ENCODE data around the gene MYF6.
"Not testable (repeated sequence)": the region's sequence is repeated elsewhere in the genome, so short reads cannot be mapped to it uniquely, and the experiment has no call there.

Gene MYF6

GRCh38 chr12:80707126-80707829, at the start of gene MYF6:
Gene MYF6 (plus strand): TSS chr12:80707634. CDS start chr12:80707720, 86 bp downstream.
- H3K4me3 ChIP-seq (replicated peaks; ENCODE audit: low read depth, low read length): peak within 1 kb of the TSS; percentile 31
- no peak for DNase-seq (ENCODE audit: low read depth)
- no peak for TF ChIP-seq CTCF (IDR thresholded peaks at IDR 0.05; ENCODE audit: low read length, missing control alignments)

GRCh38 chr12:80659512-80660063, 47.8 kb upstream of the MYF6 start:
- no peak for DNase-seq (ENCODE audit: low read depth)
- no peak overlapping the region for H3K4me3 ChIP-seq (replicated peaks; ENCODE audit: low read depth, low read length)
- TF ChIP-seq CTCF (IDR thresholded peaks at IDR 0.05; ENCODE audit: low read length, missing control alignments): no peak

GRCh38 chr12:80662586-80662985, 44.8 kb upstream of the MYF6 start:
- TF ChIP-seq CTCF (IDR thresholded peaks at IDR 0.05; ENCODE audit: low read length, missing control alignments): no peak
- no peak for DNase-seq (ENCODE audit: low read depth)
- no peak overlapping the region for H3K4me3 ChIP-seq (replicated peaks; ENCODE audit: low read depth, low read length)

GRCh38 chr12:80670214-80670613, 37.2 kb upstream of the MYF6 start:
- no peak overlapping the region for H3K4me3 ChIP-seq (replicated peaks; ENCODE audit: low read depth, low read length)
- no peak for DNase-seq (ENCODE audit: low read depth)
- no peak for TF ChIP-seq CTCF (IDR thresholded peaks at IDR 0.05; ENCODE audit: low read length, missing control alignments)

GRCh38 chr12:80676042-80676636, 31.3 kb upstream of the MYF6 start:
- not testable (repeated sequence) for H3K4me3 ChIP-seq (replicated peaks; ENCODE audit: low read depth, low read length)
- peak; percentile 18 for DNase-seq (ENCODE audit: low read depth)

- no peak overlapping the region for H3K4me3 ChIP-seq (replicated peaks; ENCODE audit: low read depth, low read length)
- DNase-seq (ENCODE audit: low read depth): no peak
Measured at GRCh38 chr12:80676856-80677255, 30.6 kb upstream of the MYF6 start.

More at GRCh38 chr12:80676856-80677255, 30.6 kb upstream of the MYF6 start:
- TF ChIP-seq CTCF (IDR thresholded peaks at IDR 0.05; ENCODE audit: low read length, missing control alignments): no peak
